Activated naive CD8-positive, alpha-beta T cell (primary cell): ENCODE data around the gene DLGAP3.

Experiments
- H3K27ac Mint-ChIP-seq: one replicate; pipeline ENCODE4 v1.8.0; 2021; ENCODE audit warnings: mixed read lengths
- H3K27me3 Mint-ChIP-seq: one replicate; pipeline ENCODE4 v1.8.0; 2021; ENCODE audit warnings: mixed read lengths
- H3K36me3 Mint-ChIP-seq: one replicate; pipeline ENCODE4 v1.8.0; 2021; ENCODE audit warnings: mixed read lengths
- H3K4me1 Mint-ChIP-seq: one replicate; pipeline ENCODE4 v1.8.0; 2021; ENCODE audit warnings: low read depth, mixed read lengths
- H3K4me3 Mint-ChIP-seq: one replicate; pipeline ENCODE4 v1.8.0; 2021; ENCODE audit warnings: mild to moderate bottlenecking, mixed read lengths
- H3K9me3 Mint-ChIP-seq: one replicate; pipeline ENCODE4 v1.8.0; 2021; ENCODE audit warnings: low read depth, mixed read lengths

DLGAP3 gene

GRCh38 chr1:34899906-34900305, 29.5 kb downstream of the DLGAP3 start:
- no peak overlapping the region for H3K4me3 Mint-ChIP-seq
- no peaks in the 10 kb centered on the region for H3K9me3 Mint-ChIP-seq
- H3K27me3 Mint-ChIP-seq, result peaks cover 10% of the 10 kb centered on the region
- H3K27ac Mint-ChIP-seq, result no peak overlapping the region
- no peaks in the 10 kb centered on the region for H3K4me1 Mint-ChIP-seq
- no peaks in the 10 kb centered on the region for H3K36me3 Mint-ChIP-seq

DNA sequence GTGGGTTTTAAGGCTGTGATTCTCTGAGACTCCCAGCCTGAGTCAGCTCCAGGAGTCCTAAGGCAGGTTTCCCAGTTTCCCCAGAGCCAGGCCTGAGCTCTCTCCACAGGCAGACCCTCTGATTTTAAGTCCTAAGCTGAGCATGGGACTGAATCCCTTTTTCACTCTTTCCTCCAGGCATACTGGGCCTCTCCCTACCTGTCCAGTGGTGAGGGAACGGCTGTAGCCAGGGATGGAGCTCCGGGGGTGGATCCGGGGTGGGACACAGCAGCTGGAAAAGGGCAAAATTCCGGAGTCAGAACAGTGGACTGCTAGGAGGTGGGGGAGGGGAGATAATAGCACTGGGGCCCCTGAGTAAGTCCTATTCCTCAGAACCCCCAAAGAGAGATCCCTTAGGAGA, 30.0 kb downstream of the DLGAP3 start:
- H3K4me3 Mint-ChIP-seq, result no peak overlapping the region
- H3K36me3 Mint-ChIP-seq, result no peaks in the 10 kb centered on the region
- no peak overlapping the region for H3K27ac Mint-ChIP-seq
- H3K4me1 Mint-ChIP-seq, result no peaks in the 10 kb centered on the region
- H3K9me3 Mint-ChIP-seq, result no peaks in the 10 kb centered on the region
- H3K27me3 Mint-ChIP-seq, result peaks cover 10% of the 10 kb centered on the region

- Mint-ChIP-seq H3K36me3 (no peaks in the 10 kb centered on the region), H3K4me1 (no peaks in the 10 kb centered on the region), H3K27me3 (peaks cover 10% of the 10 kb centered on the region), H3K9me3 (no peaks in the 10 kb centered on the region), H3K4me3 (no peak overlapping the region), H3K27ac (no peak overlapping the region)
These were observed 31.1 kb downstream of the DLGAP3 start for GRCh38 chr1:34898330-34898761.

GRCh38 chr1:34896612-34897011, 32.8 kb downstream of the DLGAP3 start:
- H3K27ac Mint-ChIP-seq, result no peak overlapping the region

DNA sequence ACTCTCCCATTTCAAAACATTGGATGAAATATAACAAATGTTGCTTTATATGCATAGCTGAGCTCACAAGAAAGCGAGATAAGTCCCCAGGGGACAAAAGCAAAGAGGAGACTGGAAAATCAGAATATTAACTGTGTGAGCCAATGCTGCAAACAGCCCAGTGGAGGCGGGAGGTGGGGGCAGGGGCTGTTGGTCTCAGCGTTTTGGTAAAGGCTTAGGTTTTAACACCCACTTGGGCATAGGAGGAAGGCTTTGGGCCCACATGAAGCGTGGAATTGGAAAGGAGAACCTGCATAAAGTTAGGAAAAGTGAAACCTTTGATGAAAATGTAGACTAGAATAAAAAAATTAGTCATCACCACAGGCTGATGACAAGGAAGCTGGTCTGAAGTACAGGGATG, 39.7 kb downstream of the DLGAP3 start:
- Mint-ChIP-seq H3K4me3 (no peak overlapping the region), H3K9me3 (peaks cover 9% of the 10 kb centered on the region), H3K27ac (no peak overlapping the region), H3K27me3 (peaks cover 18% of the 10 kb centered on the region), H3K4me1 (peaks cover 3% of the 10 kb centered on the region), H3K36me3 (peaks cover 5% of the 10 kb centered on the region)

More at GRCh38 chr1:34896612-34897011, 32.8 kb downstream of the DLGAP3 start:
- peaks cover 9% of the 10 kb centered on the region for H3K27me3 Mint-ChIP-seq
- no peaks in the 10 kb centered on the region for H3K36me3 Mint-ChIP-seq
- no peaks in the 10 kb centered on the region for H3K4me1 Mint-ChIP-seq
- no peak overlapping the region for H3K4me3 Mint-ChIP-seq
- peaks cover 7% of the 10 kb centered on the region for H3K9me3 Mint-ChIP-seq

DNA sequence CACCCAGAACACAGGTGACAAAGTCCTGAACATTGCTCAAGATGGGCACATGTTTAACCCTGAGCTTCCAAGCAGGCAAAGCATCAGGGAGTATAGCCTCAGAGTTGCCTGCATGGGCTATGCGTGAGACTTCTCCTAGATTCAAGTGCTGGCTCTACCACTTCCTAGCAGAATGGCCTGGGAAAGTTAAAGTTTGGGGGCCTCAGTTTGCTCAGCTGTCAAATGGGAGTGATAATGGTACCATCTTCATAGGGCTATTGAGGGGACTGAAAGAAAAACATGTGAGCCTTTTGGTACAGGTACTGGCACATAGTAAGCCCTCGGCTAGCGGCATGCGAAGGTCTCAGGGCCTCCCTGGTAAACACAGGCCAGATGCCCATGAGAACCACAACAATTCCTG, 41.9 kb downstream of the DLGAP3 start:
- Mint-ChIP-seq H3K27ac (no peak overlapping the region), H3K9me3 (peaks cover 9% of the 10 kb centered on the region), H3K27me3 (peaks cover 26% of the 10 kb centered on the region)

GRCh38 chr1:34885405-34886247, 43.8 kb downstream of the DLGAP3 start:
- H3K4me1 Mint-ChIP-seq, result peaks cover 3% of the 10 kb centered on the region
- peaks cover 5% of the 10 kb centered on the region for H3K36me3 Mint-ChIP-seq
- H3K4me3 Mint-ChIP-seq, result peak overlapping the region; percentile 70
- H3K27ac Mint-ChIP-seq, result no peak overlapping the region
- H3K9me3 Mint-ChIP-seq, result no peaks in the 10 kb centered on the region
- peaks cover 27% of the 10 kb centered on the region for H3K27me3 Mint-ChIP-seq

More for the DNA sequence above, 41.9 kb downstream of the DLGAP3 start:
- Mint-ChIP-seq H3K36me3 (peaks cover 5% of the 10 kb centered on the region), H3K4me3 (no peak overlapping the region), H3K4me1 (peaks cover 3% of the 10 kb centered on the region)

GRCh38 chr1:34884961-34885360, 44.5 kb downstream of the DLGAP3 start:
- Mint-ChIP-seq H3K36me3 (peaks cover 5% of the 10 kb centered on the region), H3K4me3 (peak overlapping the region; percentile 70), H3K27ac (no peak overlapping the region), H3K27me3 (peaks cover 27% of the 10 kb centered on the region), H3K9me3 (no peaks in the 10 kb centered on the region), H3K4me1 (peaks cover 3% of the 10 kb centered on the region)

DNA sequence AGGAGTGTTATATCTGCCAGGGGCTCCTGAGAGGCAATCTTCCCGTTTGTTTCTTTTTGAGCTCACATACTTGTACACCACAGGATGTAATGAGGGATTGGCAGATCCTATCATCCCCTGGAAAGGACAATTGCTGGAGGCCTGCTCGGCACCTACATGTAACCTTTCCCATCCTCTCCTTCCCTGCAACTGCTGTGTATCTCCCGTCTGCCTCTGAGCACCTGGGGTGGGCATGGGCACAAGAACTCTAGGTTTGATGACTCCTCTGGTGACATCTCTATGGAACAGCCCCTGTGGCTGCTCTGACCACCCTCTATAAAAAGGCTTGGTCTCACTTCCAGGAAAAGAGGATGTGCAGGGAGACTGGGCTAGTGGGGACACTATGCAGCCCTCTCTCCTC, 44.9 kb downstream of the DLGAP3 start:
- peaks cover 3% of the 10 kb centered on the region for H3K4me1 Mint-ChIP-seq
- H3K27me3 Mint-ChIP-seq, result peaks cover 27% of the 10 kb centered on the region
- peak overlapping the region; percentile 70 for H3K4me3 Mint-ChIP-seq
- no peak overlapping the region for H3K27ac Mint-ChIP-seq
- no peaks in the 10 kb centered on the region for H3K9me3 Mint-ChIP-seq
- peaks cover 3% of the 10 kb centered on the region for H3K36me3 Mint-ChIP-seq

DNA sequence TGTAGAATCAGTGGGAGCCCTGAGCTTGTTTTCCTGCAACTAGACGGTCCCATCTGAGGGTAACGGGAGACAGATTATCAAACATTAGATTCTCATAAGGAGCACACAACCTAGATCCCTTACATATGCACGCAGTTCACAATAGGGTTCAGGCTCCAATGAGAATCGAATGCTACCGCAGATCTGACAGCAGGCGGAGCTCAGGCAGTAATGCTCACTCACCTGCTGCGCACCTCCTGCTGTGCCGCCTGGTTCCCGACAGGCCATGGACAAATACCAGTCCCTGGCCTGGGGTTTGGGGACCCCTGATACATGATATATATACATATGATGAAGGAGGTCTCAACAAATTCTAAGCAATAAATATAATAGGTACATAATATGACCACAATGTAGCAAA, 50.2 kb downstream of the DLGAP3 start:
- H3K27ac Mint-ChIP-seq, result no peak overlapping the region
- H3K27me3 Mint-ChIP-seq, result peaks cover 27% of the 10 kb centered on the region
- H3K4me1 Mint-ChIP-seq, result no peaks in the 10 kb centered on the region
- no peak overlapping the region for H3K4me3 Mint-ChIP-seq
- no peaks in the 10 kb centered on the region for H3K36me3 Mint-ChIP-seq
- no peaks in the 10 kb centered on the region for H3K9me3 Mint-ChIP-seq

DNA sequence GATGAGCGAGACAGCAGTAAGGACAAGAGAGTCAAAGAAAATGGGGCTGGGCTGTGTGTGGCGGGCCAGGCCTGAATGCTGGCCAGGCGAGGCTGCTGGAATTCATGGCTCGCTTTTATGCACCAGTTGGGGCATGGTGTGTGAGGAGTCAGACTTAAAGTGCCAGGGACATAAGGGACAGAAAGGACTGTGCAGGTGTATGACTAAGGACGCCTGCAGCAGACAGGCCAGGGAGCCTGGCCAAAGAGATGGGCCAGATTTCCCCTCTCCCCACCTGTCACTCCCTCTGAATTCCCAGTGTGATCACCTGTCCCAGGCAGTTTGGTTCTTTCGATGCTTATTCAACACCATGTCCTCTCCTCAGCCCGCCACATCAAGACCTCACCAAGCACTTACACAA, 53.0 kb downstream of the DLGAP3 start:
- Mint-ChIP-seq H3K27me3 (peaks cover 22% of the 10 kb centered on the region), H3K4me1 (peaks cover 10% of the 10 kb centered on the region), H3K36me3 (no peaks in the 10 kb centered on the region), H3K9me3 (no peaks in the 10 kb centered on the region), H3K27ac (no peak overlapping the region), H3K4me3 (no peak overlapping the region)

- Mint-ChIP-seq H3K4me3 (no peak overlapping the region), H3K27me3 (peaks cover 20% of the 10 kb centered on the region), H3K4me1 (peaks cover 19% of the 10 kb centered on the region), H3K36me3 (no peaks in the 10 kb centered on the region), H3K9me3 (no peaks in the 10 kb centered on the region), H3K27ac (no peak overlapping the region)
These were observed 55.0 kb downstream of the DLGAP3 start for GRCh38 chr1:34874296-34874952.

- Mint-ChIP-seq H3K4me3 (no peak overlapping the region), H3K4me1 (peaks cover 25% of the 10 kb centered on the region), H3K36me3 (no peaks in the 10 kb centered on the region), H3K9me3 (no peaks in the 10 kb centered on the region), H3K27ac (no peak overlapping the region), H3K27me3 (peaks cover 16% of the 10 kb centered on the region)
These were observed 57.3 kb downstream of the DLGAP3 start for GRCh38 chr1:34872133-34872503.

GRCh38 chr1:34871443-34872132, 57.9 kb downstream of the DLGAP3 start:
- peak overlapping the region; percentile 67 for H3K27ac Mint-ChIP-seq
- peaks cover 25% of the 10 kb centered on the region for H3K4me1 Mint-ChIP-seq
- H3K36me3 Mint-ChIP-seq, result no peaks in the 10 kb centered on the region
- no peaks in the 10 kb centered on the region for H3K9me3 Mint-ChIP-seq
- H3K27me3 Mint-ChIP-seq, result peaks cover 10% of the 10 kb centered on the region
- peak overlapping the region; percentile 52 for H3K4me3 Mint-ChIP-seq

- H3K4me3 Mint-ChIP-seq, result no peak overlapping the region
- H3K9me3 Mint-ChIP-seq, result no peaks in the 10 kb centered on the region
These were observed 59.1 kb downstream of the DLGAP3 start for GRCh38 chr1:34870395-34870794.

More at GRCh38 chr1:34870395-34870794, 59.1 kb downstream of the DLGAP3 start:
- peaks cover 2% of the 10 kb centered on the region for H3K27me3 Mint-ChIP-seq
- H3K36me3 Mint-ChIP-seq, result no peaks in the 10 kb centered on the region
- no peak overlapping the region for H3K27ac Mint-ChIP-seq
- peaks cover 26% of the 10 kb centered on the region for H3K4me1 Mint-ChIP-seq
